Measurements from ENCODE around the gene COLQ.

DNA sequence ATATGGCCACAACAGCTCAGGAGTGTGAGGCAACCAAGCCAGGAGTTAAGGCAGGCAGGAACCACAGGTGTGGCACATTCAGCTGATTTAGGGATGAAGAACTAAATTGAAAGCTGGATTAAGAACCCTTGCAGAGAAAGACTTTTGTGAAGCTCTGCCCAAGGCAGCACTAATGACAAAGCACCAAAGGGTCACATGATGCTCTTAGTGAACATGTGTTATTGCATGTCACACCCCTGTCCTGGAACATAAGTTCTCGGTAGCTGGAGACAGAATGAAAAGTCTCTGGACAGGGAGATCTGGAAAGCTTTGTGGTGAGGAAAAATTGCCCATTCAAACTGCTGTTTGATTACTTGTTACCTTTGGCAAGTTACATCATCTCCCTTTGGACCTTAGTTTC is 90.9 kb downstream of the COLQ start:
- no peak for TF ChIP-seq POLR2A (IDR thresholded peaks at IDR 0.05)
- TF ChIP-seq, protein P1, sequence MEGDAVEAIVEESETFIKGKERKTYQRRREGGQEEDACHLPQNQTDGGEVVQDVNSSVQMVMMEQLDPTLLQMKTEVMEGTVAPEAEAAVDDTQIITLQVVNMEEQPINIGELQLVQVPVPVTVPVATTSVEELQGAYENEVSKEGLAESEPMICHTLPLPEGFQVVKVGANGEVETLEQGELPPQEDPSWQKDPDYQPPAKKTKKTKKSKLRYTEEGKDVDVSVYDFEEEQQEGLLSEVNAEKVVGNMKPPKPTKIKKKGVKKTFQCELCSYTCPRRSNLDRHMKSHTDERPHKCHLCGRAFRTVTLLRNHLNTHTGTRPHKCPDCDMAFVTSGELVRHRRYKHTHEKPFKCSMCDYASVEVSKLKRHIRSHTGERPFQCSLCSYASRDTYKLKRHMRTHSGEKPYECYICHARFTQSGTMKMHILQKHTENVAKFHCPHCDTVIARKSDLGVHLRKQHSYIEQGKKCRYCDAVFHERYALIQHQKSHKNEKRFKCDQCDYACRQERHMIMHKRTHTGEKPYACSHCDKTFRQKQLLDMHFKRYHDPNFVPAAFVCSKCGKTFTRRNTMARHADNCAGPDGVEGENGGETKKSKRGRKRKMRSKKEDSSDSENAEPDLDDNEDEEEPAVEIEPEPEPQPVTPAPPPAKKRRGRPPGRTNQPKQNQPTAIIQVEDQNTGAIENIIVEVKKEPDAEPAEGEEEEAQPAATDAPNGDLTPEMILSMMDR (IDR thresholded peaks at IDR 0.05): no peak

Data from lower leg skin (tissue), 3 donors.